Panc1 (cell line): ENCODE measurements around the gene GMPPB. TPM values are rescaled to one million over a fixed set of nuclear protein-coding genes. Genes with fewer than 3 reads are reported as not detected.

Source experiments
- ATAC-seq: fragments of 200-7000 bp; cut with Tn5 transposase; 2 replicates; pipeline ENCODE4 v1.9.1; 2020; ENCODE audit warnings: mild to moderate bottlenecking, moderate library complexity
- BruUV-seq: library from RNA; stranded (reverse); fragments of 400-500 nt; replicated peaks from 2 replicates; lab custom pipeline; 2021; lab: Mats Ljungman, UMichigan
- CTCF ChIA-PET: fragments of 300-600 bp; sonication (Branson Sonifier 250); formaldehyde crosslinking; loops from one replicate; lab custom pipeline; 2022; ENCODE audit warnings: antibody characterized with exemption; lab: Charles Lee
- POLR2A ChIA-PET: fragments of 300-600 bp; sonication (Branson Sonifier 250); formaldehyde crosslinking; loops from one replicate; lab custom pipeline; 2022; ENCODE audit warnings: antibody characterized with exemption; lab: Charles Lee
- DNase-seq: peaks from one replicate; pipeline ENCODE4 v3.0.0-alpha.2; 2010; ENCODE audit warnings: low read depth, low spot score
- H3K27ac ChIP-seq: 2 replicates; pipeline ENCODE4 v1.5.1; 2011; ENCODE audit warnings: mild to moderate bottlenecking, low read length, inconsistent platforms
- H3K27me3 ChIP-seq: fragments of 200-500 bp; sonication (Bioruptor generic); 2 replicates; pipeline ENCODE4 v1.6.0; 2014; ENCODE audit warnings: low read length, inconsistent platforms; ENCODE audit not compliant: control insufficient read depth, insufficient read depth
- H3K36me3 ChIP-seq: fragments of 200-500 bp; sonication (Bioruptor generic); 2 replicates; pipeline ENCODE4 v1.5.1; 2014; ENCODE audit warnings: inconsistent platforms, mild to moderate bottlenecking, low read length, moderate library complexity; ENCODE audit not compliant: control insufficient read depth, insufficient read depth
- H3K4me1 ChIP-seq: 2 replicates; pipeline ENCODE4 v1.5.1; 2011; ENCODE audit warnings: inconsistent platforms, mild to moderate bottlenecking, low read length, moderate library complexity; ENCODE audit not compliant: control insufficient read depth, insufficient read depth
- H3K4me3 ChIP-seq, 2 experiments: 2 replicates each; pipeline ENCODE4 v1.5.1; 2011 to 2012; ENCODE audit warnings: low read depth in 2 of 2, low read length in 2 of 2, mild to moderate bottlenecking in 2 of 2, inconsistent platforms in 1 of 2, moderate library complexity in 1 of 2
- H3K9me3 ChIP-seq: fragments of 200-500 bp; sonication (Bioruptor generic); 2 replicates; pipeline ENCODE4 v1.5.1; 2014; ENCODE audit warnings: low read depth, mild to moderate bottlenecking, inconsistent platforms, low read length, moderate library complexity; ENCODE audit not compliant: control insufficient read depth, insufficient read depth
- POLR2AphosphoS5 ChIP-seq: IDR thresholded peaks from 2 replicates; pipeline ENCODE4 v1.6.1; 2012; ENCODE audit warnings: mild to moderate bottlenecking, low read depth, low read length, moderate library complexity
- SIN3A ChIP-seq: IDR thresholded peaks from 2 replicates; pipeline ENCODE4 v1.6.1; 2012; ENCODE audit warnings: low read depth, mild to moderate bottlenecking, low read length, moderate library complexity, borderline replicate concordance; ENCODE audit not compliant: insufficient read depth
- TCF7L2 ChIP-seq: IDR thresholded peaks from 2 replicates; pipeline ENCODE4 v1.6.1; 2011; ENCODE audit warnings: mild to moderate bottlenecking, low read depth, low read length, inconsistent platforms
- in situ Hi-C: cut with HindIII; loops from 2 replicates; pipeline ENCODE4 v1.10.0; 2016; ENCODE audit warnings: low sequenced_read_pairs, low pct_unique_long_range_greater_than_20kb
- intact Hi-C: fragments of 100-400 bp; cut with micrococcal nuclease; formaldehyde crosslinking; loops from one replicate; pipeline ENCODE4 v1.10.0; 2022; ENCODE audit not compliant: unreplicated experiment
- total RNA-seq: library from RNA; stranded (reverse); gene quantifications from one replicate; pipeline ENCODE4 v1.2.1, GENCODE V29; 2021; ENCODE audit not compliant: unreplicated experiment
- TF ChIP-seq, protein P1 (sequence below): fragments of 450-650 bp; IDR thresholded peaks from 2 replicates; pipeline ENCODE4 v1.5.1; 2017; ENCODE audit warnings: mild to moderate bottlenecking
- TF ChIP-seq, protein P2 (sequence below), 2 experiments: IDR thresholded peaks; 2 replicates each; pipeline ENCODE4 v1.6.1; 2011 to 2012; ENCODE audit warnings: low read depth in 2 of 2, control low read depth in 1 of 2, low read length in 1 of 2, mild to moderate bottlenecking in 1 of 2, moderate library complexity in 1 of 2; ENCODE audit not compliant: insufficient read depth in 1 of 2

The GMPPB gene
- total RNA-seq, 1 experiment from 2014 or later = 28.4 TPM

DNA sequence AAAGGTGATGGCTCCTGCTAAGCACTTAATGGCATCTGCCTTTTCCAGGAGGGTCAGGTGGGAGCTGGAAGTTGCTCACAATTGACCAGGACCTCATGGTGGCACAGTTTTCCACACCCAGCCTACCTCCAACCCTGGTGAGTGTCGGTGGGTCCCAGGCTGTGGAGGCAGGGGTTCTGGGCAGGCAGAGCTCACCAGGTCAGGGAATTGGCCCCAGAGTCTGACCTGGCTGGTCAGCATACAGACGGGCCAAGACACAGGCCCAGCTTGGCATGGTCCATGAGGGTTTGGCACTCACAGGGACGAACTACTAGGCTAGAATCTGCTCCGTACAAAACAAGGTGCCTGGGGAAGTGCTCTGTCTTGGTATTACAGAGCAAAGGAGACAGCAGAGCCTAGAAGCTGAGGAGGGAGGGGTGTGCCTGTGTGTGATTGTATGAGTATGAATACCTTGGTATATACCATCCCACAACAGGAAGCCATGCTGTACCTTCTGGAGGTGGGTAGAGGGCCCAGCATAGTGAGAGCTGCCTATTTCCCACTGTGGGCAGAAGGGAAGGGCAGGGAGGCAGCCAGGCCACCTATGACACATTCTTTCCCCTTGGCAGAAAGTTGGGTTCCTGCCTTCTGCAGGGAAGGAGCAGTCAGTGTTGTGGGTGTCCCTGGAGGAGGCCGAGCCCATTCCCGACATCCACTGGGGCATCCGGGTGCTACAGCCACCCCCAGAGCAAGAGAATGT, 43.1 kb downstream of the GMPPB start:
- TF ChIP-seq SIN3A = no peak
- TF ChIP-seq TCF7L2 = no peak
- no peak for TF ChIP-seq POLR2AphosphoS5
- TF ChIP-seq, protein P1, sequence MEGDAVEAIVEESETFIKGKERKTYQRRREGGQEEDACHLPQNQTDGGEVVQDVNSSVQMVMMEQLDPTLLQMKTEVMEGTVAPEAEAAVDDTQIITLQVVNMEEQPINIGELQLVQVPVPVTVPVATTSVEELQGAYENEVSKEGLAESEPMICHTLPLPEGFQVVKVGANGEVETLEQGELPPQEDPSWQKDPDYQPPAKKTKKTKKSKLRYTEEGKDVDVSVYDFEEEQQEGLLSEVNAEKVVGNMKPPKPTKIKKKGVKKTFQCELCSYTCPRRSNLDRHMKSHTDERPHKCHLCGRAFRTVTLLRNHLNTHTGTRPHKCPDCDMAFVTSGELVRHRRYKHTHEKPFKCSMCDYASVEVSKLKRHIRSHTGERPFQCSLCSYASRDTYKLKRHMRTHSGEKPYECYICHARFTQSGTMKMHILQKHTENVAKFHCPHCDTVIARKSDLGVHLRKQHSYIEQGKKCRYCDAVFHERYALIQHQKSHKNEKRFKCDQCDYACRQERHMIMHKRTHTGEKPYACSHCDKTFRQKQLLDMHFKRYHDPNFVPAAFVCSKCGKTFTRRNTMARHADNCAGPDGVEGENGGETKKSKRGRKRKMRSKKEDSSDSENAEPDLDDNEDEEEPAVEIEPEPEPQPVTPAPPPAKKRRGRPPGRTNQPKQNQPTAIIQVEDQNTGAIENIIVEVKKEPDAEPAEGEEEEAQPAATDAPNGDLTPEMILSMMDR = no peak
- TF ChIP-seq, protein P2, sequence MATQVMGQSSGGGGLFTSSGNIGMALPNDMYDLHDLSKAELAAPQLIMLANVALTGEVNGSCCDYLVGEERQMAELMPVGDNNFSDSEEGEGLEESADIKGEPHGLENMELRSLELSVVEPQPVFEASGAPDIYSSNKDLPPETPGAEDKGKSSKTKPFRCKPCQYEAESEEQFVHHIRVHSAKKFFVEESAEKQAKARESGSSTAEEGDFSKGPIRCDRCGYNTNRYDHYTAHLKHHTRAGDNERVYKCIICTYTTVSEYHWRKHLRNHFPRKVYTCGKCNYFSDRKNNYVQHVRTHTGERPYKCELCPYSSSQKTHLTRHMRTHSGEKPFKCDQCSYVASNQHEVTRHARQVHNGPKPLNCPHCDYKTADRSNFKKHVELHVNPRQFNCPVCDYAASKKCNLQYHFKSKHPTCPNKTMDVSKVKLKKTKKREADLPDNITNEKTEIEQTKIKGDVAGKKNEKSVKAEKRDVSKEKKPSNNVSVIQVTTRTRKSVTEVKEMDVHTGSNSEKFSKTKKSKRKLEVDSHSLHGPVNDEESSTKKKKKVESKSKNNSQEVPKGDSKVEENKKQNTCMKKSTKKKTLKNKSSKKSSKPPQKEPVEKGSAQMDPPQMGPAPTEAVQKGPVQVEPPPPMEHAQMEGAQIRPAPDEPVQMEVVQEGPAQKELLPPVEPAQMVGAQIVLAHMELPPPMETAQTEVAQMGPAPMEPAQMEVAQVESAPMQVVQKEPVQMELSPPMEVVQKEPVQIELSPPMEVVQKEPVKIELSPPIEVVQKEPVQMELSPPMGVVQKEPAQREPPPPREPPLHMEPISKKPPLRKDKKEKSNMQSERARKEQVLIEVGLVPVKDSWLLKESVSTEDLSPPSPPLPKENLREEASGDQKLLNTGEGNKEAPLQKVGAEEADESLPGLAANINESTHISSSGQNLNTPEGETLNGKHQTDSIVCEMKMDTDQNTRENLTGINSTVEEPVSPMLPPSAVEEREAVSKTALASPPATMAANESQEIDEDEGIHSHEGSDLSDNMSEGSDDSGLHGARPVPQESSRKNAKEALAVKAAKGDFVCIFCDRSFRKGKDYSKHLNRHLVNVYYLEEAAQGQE (IDR thresholded peaks at IDR 0.05; ENCODE audit: insufficient read depth in 1 of 2, low read depth in 2 of 2, low read length in 1 of 2) = no peak
- Histone ChIP-seq H3K4me3 (no peak overlapping the region), H3K27ac (no peak overlapping the region), H3K36me3 (peaks cover under 1% of the 10 kb centered on the region; the same call in 1 of the 2 replicates), H3K27me3 (no peaks in the 10 kb centered on the region), H3K9me3 (no peaks in the 10 kb centered on the region), H3K4me1 (no peaks in the 10 kb centered on the region)
- no TSS peak for BruUV-seq
- ChIA-PET CTCF (no interaction called here), POLR2A (no interaction called here)
- in situ Hi-C loops = no loop called here
- intact Hi-C loops = no loop called here
- DNase-seq (no peak), ATAC-seq (no peak)

- DNase-seq (no peak), ATAC-seq (no peak)
- POLR2A ChIA-PET = interaction anchor here (0.5 kb wide), 1 partner anchor 209 kb away, joined by 7 read pairs; no protein-coding TSS in a partner anchor
- peaks cover 4% of the 10 kb centered on the region for H3K36me3 ChIP-seq
- in situ Hi-C loops (no loop called here), intact Hi-C loops (no loop called here)
- BruUV-seq = TSS peak; percentile 69
- TF ChIP-seq SIN3A = no peak
- no peak for TF ChIP-seq POLR2AphosphoS5
- TF ChIP-seq, protein P1 = no peak
- no peak for TF ChIP-seq TCF7L2
- TF ChIP-seq, protein P2 (IDR thresholded peaks at IDR 0.05; ENCODE audit: insufficient read depth in 1 of 2, low read depth in 2 of 2, low read length in 1 of 2) = no peak
- H3K9me3 ChIP-seq = no peaks in the 10 kb centered on the region
- H3K27ac ChIP-seq = no peak overlapping the region
- no peaks in the 10 kb centered on the region for H3K27me3 ChIP-seq
- H3K4me3 ChIP-seq = no peak overlapping the region
- peaks cover 3% of the 10 kb centered on the region; the same call in 1 of the 2 replicates for H3K4me1 ChIP-seq
- CTCF ChIA-PET = no interaction called here
Measured at GRCh38 chr3:49675912-49676311, 47.8 kb downstream of the GMPPB start.
